GM18505 (cell line): ENCODE measurements around the gene TEX19.

Experiments
- ATAC-seq: cut with Tn5 transposase; IDR thresholded peaks from one replicate; pipeline ENCODE4 v1.9.1; 2021; ENCODE audit not compliant: unreplicated experiment
- POLR2A ChIP-seq: IDR thresholded peaks from 4 replicates; pipeline ENCODE4 v1.6.1; 2011; ENCODE audit warnings: borderline replicate concordance; ENCODE audit not compliant: insufficient read depth, insufficient read length; ENCODE audit errors: extremely low read depth

Gene TEX19

DNA sequence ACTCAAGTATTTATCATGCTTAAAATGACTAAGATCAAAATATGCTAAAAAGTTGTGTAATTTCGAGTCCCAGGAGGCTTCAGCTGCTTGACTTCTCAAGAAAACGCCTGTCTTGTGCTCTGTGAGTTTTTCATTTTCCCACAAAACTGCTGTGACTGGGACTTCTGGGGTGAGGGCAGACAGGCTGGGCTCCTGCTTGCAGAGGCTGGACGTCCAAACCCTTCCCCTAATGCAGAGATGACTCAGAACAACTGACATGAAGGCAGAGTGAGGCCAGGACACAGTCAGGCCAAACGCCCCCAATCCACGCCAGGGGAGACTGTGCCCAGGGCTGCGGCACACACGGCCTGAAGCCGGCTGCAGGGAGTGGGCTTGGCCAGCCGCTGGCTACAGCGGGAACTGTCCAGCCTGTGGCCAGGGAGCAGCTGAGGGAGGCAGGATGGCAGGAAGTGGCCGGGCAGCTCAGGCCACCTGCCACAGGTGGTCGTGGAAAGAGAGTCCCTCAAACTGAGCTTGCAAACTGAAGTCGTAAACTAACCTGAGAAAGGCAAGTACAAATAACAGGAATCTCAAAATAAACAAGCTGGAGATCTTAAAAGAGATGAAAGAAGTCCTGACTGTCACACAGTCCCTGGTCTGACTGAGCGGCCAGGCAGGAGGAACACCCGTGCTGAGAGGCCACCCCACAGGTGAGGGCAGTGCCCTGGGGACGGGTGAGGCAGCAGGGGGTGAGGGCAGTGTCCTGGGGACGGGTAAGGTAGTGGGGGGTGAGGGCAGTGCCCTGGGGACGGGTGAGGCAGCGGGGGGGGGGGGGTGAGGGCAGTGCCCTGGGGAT, 37.8 kb downstream of the TEX19 start:
- ATAC-seq = no peak
- no peak for TF ChIP-seq POLR2A

DNA sequence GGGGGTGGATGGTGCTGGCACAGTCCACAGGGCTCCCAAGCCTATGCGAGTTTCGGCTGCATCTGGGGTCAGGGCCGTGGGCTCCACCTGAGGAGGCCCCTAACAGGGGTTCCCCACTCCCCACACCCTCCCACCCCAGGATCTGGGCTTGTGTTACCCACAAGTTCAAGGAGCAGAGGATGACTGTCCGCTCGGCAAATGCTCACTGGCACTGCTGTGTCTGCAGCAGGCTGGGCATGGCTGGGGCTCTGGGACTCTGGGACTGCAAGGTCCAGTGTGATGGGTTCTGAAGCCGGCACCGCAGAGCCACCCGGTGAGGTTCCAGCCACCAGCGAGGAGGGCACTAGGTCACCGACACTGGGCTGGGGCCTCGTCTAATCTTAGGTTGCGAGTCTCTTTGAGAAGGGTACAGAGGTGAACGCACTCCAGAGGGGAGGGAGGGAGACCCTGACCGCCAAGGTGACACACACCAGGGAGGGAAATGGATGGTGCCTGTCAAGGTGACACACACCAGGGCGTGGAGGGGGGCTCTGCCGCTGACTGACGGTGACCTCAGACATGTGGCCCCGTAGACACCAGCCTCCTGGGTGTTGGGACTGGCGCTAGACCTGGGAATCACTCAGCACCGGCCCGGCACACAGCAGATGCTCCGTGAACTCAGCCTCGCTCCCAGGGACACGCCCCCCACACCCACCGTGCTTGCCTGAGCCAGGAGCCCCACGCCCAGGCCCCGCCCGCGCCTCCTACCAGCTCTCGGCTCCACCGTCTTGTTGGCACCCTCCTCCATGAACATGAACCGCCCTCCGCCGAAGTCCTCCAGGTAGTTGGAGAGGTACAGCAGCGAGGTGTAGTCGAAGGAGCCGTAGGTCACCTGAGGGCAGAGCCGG, 38.6 kb downstream of the TEX19 start:
- no peak for ATAC-seq
- no peak for TF ChIP-seq POLR2A

DNA sequence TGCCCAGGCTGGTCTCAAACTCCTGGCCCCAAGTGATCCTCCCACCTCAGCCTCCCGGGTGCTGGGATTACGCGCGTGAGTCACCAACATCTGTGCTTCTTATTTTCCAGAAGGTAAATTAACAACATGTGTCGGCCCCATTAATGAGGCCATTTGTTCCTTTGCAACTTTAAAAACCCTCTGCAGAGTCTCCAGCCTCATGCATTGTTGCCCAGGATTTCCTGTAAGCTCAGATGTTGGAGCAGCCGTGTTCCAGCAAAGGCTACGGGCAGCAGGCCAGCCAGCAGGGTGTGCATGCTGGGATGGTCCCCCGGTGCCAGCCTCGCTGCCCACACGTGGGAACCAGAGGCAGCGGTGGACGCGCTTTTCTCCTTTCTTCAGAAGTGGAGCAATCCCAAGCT, 40.0 kb downstream of the TEX19 start:
- TF ChIP-seq POLR2A = no peak
- ATAC-seq = no peak

DNA sequence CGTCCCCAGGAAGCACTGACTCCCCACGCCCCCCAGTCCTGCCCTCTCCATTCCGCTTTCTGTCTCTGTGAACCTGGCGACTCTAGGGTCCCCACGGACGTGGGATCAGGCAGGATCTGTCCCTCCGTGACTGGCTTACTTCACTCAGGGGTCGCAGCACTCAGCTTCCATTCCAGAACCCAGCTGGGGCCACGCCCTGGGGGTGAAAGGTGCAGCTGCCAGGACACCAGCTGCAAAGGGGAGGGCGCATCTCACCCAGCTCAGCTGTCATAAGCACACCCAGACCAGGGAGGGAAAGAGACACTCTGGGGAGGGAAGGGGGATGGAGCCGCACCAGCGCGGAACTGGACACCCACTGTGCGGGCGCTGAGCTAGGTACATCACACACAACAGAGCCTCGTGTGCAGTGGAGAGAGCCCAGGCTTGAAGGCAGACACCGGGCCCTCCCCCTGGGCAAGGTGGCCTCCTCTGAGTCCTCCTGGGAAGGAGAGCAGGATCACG, 40.6 kb downstream of the TEX19 start:
- no peak for ATAC-seq
- no peak for TF ChIP-seq POLR2A

DNA sequence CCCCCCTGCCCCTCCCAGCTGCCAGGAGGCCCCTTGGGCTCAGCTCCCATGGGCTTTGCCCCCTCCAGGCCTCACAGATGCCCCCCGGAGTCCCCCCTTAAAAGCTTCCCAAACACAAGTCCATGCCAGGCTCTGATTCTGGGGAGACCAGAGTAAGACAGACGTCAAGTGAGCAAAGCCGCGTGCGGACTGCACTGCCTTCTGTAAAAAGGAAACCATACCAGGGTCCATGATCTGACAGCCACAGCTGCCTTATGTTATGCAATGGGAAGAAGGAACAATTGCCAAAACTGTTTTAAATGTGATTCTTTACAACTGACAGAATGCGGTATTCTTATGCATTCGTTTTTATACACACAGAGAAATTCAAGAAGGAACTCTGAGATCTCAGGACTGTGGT, 41.2 kb downstream of the TEX19 start:
- no peak for TF ChIP-seq POLR2A
- ATAC-seq = no peak

DNA sequence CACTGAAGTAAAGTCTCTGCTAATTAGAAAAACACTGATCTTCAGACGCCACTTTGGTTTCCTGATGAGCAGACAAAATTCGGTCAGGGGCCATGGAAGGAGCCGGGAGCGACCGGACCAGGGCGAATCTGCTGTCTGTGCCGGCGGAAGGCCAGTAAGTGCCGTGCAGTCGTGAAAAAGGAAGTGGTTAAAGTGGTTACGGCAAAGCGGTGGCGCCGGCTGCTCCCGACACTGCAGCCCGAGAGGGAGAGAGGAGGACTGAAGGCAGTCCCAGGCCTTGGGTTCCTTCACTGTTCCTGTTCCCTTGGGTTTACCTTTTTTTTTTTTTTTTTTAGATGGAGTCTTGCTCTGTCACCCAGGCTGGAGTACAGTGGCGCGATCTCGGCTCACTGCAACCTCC, 41.8 kb downstream of the TEX19 start:
- TF ChIP-seq POLR2A = no peak
- no peak for ATAC-seq

DNA sequence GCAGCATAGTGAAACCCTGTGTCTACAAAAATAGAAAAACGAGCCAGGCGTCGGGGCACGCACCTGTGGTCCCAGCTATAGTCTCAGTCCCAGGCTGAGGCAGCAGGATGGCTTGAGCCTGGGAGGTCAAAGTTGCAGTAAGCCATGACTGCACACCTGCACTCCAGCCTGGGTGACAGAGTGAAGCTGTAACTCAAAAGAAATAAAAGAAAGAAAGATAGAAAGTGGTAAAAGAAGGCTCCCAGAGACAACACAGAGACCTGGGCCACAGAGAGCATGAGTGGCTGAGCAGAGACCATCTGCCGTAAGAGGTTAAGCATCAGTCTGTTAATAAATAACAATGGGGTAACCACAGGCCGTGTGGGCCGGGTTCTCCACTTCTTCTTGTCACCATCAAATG, 43.8 kb downstream of the TEX19 start:
- no peak for ATAC-seq
- no peak for TF ChIP-seq POLR2A

DNA sequence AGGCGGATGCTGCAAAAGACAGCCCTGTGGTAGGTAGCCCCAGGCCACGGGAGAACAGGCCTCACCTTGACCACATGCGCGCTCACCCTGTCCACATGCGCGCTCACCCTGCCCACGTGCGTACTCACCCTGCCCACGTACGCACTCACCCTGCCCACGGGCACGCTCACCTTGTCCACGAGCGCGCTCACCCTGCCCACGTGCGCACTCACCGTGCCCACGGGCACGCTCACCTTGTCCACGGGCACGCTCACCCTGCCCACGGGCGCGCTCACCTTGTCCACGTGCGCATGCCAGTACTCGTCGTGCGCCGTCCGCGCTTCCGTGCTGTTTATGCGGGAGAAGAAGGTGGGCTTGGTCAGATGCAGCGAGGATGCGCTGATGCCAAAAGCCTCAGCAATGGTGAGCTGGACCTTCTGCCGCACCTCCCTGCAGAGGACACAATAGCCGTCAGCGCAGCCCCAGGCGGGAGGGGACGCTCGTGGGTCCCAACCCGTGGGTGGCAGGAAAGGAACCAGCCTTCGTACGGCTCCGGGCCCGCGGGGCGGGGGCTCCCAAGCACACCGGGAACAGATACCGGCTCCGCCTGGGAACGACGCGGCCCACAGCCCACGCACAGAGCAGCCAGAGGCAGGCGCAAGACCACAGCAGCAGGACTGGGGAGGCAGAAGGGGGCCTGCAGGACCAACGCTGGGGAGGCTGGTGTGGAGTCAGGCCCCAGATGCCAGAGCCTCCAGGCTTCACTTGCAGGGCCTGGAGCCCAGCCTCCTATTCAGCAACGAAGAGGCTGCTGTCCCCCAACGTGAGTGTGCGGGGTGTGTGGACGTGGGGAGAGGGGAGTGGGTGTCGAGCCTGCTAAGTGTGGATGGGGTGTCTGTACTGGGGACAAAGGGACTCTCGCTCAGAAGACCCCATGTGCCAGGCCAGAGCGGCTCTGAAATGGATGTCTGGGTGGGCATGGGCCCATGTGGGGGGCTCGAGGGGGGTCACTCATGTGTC, 44.9 kb downstream of the TEX19 start:
- no peak for TF ChIP-seq POLR2A

DNA sequence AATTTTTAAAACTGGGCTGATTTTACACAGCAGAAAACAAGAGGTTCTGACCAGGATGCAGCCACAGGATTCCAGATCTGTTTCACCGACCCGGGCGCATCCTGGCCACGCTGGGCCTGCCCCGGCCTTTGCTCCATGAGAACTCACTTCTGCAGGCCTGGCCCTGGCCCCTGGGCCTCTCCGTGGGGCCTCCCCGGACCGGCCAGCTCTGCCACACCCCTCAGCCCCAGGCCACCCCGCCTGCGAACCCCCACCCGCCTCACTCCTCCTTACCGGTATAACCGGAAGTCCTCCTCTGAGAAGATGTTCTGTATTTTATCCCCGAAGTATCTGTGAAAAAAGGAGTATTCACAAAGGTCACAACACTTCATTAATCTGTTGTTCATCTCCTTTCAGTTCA, 46.0 kb downstream of the TEX19 start:
- no peak for ATAC-seq
- TF ChIP-seq POLR2A = no peak

More for the DNA sequence above, 44.9 kb downstream of the TEX19 start:
- no peak for ATAC-seq

DNA sequence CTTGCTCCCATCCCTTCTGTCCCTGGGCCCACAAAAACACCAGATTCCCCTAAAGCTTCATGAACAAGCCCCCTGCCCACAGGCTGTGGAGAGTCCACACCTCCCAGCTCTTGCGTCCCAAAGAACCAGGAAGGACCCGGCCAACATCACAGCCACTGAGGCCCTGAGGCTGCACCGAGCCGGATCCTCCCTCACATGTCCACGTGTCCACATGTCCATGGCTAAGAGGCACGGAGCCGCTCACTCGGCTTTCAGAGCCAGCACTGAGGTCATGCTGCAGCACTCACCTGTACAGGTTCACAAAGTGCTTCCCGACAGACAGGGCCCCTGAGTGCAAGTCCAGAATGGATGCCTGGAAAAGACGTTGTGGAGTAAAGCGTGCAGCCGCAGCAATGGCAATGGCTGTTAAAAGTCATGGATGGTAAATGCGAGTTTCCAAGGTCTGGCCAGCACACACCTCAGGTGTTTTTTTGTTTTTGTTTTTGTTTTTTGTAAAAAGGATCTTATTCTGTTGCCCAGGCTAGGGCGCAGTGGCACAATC, 47.2 kb downstream of the TEX19 start:
- ATAC-seq = no peak
- no peak for TF ChIP-seq POLR2A

DNA sequence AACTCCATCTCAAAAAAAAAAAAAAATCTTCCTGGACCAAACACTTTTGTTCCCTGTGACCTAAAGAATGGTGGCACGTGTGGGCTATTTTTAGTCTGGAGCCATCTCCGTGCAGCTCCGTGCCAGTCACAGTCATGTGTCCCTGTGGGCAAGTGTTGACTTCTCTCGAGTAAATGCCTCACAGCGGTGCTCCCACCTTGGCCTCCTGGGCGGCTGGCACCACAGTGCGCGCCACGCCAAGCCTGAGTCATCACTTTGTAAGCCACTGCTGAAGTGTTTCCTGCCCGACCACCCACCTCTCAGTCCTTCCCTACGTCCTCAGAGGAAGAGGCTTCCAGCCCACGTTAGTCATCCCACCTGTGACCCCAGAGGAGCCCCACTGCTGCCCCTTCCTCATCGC, 48.2 kb downstream of the TEX19 start:
- TF ChIP-seq POLR2A = no peak
- no peak for ATAC-seq

DNA sequence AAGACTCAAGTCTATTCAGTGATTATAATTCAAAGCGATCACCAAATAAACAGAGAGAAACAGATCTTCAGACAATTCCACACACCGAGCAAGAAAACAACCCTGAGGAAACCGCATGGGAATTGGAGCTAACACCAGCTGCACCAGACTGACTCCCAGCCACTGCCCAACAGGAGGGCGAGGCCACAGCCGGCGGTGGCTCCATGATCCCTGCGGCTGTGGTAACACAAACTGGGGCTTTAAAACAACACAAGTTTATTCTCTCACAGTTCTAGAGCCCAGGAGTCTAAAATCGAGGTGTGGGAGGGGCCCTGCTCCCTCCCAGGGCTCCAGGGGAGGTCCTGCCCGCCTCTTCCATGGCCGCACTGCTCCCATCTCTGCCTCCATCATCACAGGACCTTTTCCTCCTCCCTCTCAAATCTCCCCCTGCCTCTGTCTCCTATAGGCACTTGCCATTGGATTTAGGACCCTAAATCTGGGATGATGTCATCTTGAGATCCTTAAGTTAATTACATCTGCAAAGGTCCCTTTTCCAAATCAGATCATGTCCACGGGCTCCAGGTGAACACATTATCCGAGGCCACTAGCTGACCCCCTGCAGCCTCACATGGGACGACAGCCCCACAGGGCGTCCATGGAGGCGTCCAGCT, 49.4 kb downstream of the TEX19 start:
- ATAC-seq = no peak
- TF ChIP-seq POLR2A = no peak
